GM18498 (cell line): ENCODE data around the gene PTPN11.

Source experiments
- ATAC-seq: cut with Tn5 transposase; IDR thresholded peaks from one replicate; pipeline ENCODE4 v1.9.1; 2021; ENCODE audit warnings: mild to moderate bottlenecking, moderate library complexity; ENCODE audit not compliant: unreplicated experiment

Gene PTPN11

DNA sequence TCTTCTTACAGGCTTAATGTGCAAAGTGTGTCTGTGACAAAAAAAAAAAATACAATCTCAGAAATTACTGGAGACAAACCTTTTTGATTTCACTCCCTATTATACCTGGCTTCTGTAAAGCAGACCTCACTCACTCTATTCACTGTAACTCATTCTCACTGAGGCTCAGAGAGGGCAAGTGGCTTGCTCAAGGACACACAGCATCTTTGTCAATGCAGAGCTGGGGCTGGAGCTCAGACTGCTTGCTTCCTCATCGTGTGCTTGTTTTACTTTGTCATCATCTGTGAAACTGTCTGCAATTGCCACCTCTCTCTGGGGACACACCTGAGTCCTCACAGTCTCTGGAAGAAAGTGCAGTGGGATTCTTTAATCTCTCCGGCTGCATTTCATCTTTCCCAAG is 120.0 kb downstream of the PTPN11 start:
- no peak for ATAC-seq

DNA sequence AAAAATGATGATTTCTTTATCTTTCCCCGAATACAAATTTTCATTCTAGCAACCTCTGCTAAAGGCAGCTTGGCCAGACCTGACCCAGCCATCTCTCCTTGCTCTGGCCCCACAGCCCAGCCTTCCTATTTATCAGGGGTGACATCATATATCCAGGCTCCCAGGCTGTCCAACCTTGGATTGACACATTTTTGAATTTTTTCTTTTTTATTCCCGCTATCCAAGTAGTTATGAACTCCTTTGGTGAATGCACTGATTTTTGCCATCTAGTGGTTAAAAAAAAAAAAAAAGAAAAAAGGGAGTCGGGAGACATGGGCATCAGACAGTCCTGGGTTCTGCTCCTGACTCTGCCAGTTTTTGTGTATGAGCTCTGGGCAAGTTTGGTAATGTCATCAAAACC is 120.5 kb downstream of the PTPN11 start:
- no peak for ATAC-seq

DNA sequence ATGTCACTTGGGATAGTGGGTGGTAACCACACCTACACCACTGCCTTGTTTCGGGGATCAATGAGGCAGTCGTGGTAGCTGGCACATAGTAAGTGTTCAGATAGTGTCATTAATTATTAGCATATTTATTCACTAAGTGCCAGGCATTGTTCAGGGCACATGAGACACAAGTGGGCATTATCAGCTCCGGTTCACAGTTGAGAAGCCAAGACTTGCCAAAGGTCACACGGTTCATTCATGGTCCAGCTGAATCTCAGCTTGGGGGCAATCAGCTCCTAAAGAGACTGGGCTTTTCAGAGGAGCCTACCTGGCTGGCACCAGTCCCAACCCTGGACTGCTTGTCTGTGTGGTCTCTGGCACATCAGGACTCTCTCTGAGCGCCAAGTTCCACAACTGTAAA is 121.3 kb downstream of the PTPN11 start:
- ATAC-seq = no peak

DNA sequence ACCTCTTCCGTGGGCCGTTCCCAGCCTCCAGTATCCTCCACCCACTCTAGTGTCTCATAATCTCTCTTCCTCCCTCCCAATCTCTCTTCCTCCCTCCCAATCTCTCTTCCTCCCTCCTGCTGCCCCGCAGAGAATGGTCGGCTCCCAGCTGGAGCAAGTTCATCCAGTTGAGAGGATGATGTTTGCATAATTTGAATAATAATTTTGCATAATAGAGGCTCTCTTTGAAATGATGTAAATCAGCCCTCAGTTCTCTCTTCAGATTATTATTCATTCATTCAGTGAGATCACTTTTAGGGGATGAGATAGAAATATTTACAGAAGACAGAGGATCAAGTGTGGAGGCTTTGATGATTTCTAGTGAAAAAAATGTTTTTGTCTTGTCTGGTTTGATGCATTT is 125.0 kb downstream of the PTPN11 start:
- no peak for ATAC-seq

DNA sequence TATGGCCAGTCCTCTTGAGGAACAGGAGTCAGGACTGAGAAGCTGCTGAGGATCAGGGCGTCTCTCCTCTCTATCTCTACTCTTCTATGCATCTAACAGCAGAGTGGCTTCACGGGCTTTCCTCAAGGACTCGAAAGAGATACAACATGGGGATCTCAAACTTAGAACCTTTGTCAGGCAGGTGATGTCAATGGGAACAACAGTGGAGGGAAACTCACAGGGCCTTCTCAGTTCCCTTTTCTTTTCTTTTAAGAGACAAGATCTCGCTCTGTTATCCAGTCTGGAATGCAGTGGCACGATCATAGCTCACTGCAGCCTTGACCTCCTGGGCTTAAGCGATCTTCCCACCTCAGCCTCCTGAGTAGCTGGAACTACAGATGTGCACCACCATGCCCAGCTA is 127.6 kb downstream of the PTPN11 start:
- ATAC-seq = no peak

DNA sequence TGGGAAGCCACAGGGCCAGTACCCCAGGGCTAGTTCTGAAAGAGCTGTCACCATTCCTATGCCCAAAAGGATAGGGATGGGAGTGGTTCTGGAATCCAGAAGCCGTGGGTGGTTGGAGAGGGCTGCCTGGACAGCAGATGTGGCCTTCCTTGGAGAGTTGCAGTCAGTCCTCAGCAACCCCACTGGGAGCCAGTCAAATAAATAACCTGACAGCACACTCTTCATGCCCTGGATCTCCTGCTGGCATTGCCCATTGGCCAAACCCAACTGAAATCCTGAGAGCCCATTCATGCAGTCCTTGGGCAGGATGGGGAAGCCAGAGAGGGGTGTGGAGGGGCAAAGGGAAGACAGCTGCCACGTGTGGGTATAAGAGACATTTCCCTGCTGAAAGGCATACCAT is 128.2 kb downstream of the PTPN11 start:
- ATAC-seq = no peak

DNA sequence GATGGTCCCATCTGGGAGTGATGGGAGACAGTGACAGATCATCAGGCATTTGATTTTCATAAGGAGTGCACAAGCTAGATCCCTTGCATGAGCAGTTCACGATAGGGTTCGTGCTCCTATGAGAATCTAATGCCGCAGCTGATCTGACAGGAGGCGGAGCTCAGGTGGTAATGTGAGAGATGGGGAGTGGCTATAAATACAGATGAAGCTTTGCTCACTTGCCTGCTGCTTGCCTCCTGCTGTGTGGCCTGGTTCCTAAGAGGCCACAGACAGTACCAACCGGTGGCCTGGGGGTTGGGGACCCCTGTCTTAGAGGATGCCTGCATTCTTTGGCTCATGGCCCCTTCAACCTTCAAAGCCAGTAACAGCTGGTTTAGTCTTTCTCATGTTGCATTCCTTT is 130.3 kb downstream of the PTPN11 start:
- ATAC-seq = no peak

DNA sequence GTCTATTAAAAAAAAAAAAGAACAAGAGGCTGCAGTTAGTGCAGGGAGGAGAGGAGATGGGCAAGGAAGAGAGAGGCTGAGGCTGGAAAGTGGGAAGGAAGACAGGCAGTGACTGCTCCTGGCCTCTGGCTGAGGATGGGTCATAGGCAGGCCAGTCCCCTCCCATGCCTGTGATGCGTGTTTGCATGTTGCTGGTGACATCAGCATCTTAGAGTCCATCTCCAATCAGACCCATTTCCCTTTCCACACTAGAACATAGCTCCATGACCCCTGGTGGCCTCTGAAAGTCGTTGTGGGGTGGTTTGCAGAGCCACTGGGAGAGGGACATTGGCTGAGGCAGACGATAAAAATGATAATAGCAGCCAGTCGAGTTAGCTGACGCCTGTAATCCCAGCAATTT is 132.9 kb downstream of the PTPN11 start:
- ATAC-seq = no peak

DNA sequence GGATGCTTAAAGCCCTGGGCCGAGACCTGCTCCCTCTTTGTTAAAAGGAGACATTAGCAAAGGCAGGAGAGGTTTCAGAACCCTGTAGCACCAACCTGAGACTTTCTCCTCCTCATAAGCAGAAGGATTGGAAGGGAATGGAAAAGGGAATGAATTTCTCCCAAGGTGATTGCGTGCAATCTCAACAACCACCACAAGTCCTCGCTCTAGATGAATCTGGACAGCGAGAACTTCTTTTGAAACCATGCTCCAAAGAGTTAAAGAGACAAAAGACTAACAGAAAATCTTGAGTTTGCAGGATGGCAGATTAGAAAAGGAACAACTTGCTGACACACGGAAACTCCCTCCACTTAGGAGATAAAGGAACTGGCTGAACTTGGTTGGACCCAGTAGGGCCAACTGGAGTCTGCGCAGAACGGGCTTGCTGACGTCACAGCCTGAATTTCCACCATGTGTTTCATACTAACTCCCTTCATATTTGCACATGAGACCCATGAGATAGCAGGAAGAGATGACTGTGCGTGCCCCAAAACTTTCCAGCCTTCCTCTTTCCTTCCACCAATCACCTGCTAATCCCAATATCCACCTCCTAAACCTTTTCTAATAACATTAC is 137.0 kb downstream of the PTPN11 start:
- no peak for ATAC-seq

DNA sequence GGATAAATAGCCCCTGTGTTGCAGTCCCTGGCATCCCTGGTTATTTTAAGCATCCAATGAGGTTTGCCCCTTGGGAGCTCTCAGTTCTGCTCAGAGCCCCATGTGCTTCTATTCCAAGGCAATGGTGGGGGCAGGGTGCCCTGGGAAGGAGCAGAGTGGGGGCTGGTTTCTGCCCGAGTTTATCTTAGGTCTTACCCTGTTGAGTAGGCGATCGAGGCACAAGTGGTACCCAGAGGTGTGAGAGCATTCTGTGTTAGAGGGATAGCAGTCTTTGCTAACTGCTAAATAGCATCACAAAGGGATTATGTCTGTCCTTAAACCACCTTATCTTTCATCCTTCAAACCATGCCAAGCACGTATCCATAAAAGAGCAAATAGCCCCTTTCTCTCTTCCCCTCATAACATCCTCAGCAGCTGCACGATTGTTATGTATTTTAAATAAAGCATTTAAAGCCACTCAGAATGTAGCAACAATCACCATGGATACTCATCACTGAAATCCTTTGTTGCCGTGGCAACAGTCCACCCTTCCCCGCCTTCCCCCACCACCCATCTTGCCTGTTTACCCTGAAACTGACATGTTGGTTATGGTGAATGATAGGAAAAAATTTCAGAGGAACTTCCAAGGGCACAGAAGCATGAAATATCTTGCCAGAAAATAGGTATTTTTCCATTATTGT is 139.3 kb downstream of the PTPN11 start:
- no peak for ATAC-seq
